ENCODE data around the gene LSM12. TPM values are rescaled to one million over a fixed set of nuclear protein-coding genes. Genes with fewer than 3 reads are reported as not detected.

The LSM12 gene
- total RNA-seq, 1 experiment from 2014 or later, result 50.0 TPM

GRCh38 chr17:43987131-43988021, 79.1 kb downstream of the LSM12 start:
- DNase-seq (ENCODE audit: low spot score), result no peak

- no peak for DNase-seq (ENCODE audit: low spot score)
Observed at GRCh38 chr17:43986225-43986981, 80.1 kb downstream of the LSM12 start.

- DNase-seq (ENCODE audit: low spot score), result no peak
Observed at GRCh38 chr17:43984521-43984920, 82.0 kb downstream of the LSM12 start.

Small RNAs within 50 kb of the gene (small RNA-seq; reads per million reads assigned to genes)
- 1.4 reads per million, percentile 50 among the genes with 10 or more reads in this experiment for gene RF00012

Other genes starting within 250 kb of the LSM12 start
- 12.0 and 13.9 TPM in 2 replicates for gene MPP3, start 233.5 kb downstream of the LSM12 start, total RNA-seq (2014; rRNA removed; shearing (Covaris generic))
- gene CD300LG, start 219.5 kb downstream of the LSM12 start, total RNA-seq (2014; rRNA removed; shearing (Covaris generic)), result not detected in 2 replicates
- 0.29 and 0.56 TPM in 2 replicates for gene MPP2, start 159.1 kb downstream of the LSM12 start, total RNA-seq (2014; rRNA removed; shearing (Covaris generic))
- not detected in 2 replicates for gene PPY, start 124.2 kb downstream of the LSM12 start, total RNA-seq (2014; rRNA removed; shearing (Covaris generic))
- gene PYY, start 112.7 kb downstream of the LSM12 start, total RNA-seq (2014; rRNA removed; shearing (Covaris generic)), result not detected in 2 replicates
- 2.7 and 4.2 TPM in 2 replicates for gene NAGS, start 62.0 kb downstream of the LSM12 start, total RNA-seq (2014; rRNA removed; shearing (Covaris generic))
- gene TMEM101, start 51.7 kb downstream of the LSM12 start, total RNA-seq (2014; rRNA removed; shearing (Covaris generic)), result 78.2 and 83.1 TPM in 2 replicates
- gene G6PC3, start 4.1 kb upstream of the LSM12 start, total RNA-seq (2014; rRNA removed; shearing (Covaris generic)), result 64.6 and 74.2 TPM in 2 replicates
- 54.8 and 56.3 TPM in 2 replicates for gene HDAC5, start 57.0 kb upstream of the LSM12 start, total RNA-seq (2014; rRNA removed; shearing (Covaris generic))
- gene HROB, start 75.3 kb upstream of the LSM12 start, total RNA-seq (2014; rRNA removed; shearing (Covaris generic)), result 5.8 and 7.8 TPM in 2 replicates
- 0.03 TPM in 1 of 2 replicates, not detected in the other for gene ASB16, start 104.0 kb upstream of the LSM12 start, total RNA-seq (2014; rRNA removed; shearing (Covaris generic))
- 41.9 and 45.4 TPM in 2 replicates for gene TMUB2, start 120.3 kb upstream of the LSM12 start, total RNA-seq (2014; rRNA removed; shearing (Covaris generic))
- gene ATXN7L3, start 133.2 kb upstream of the LSM12 start, total RNA-seq (2014; rRNA removed; shearing (Covaris generic)), result 70.5 and 82.7 TPM in 2 replicates
- 61.8 and 65.2 TPM in 2 replicates for gene UBTF, start 153.0 kb upstream of the LSM12 start, total RNA-seq (2014; rRNA removed; shearing (Covaris generic))
- gene SLC4A1, start 201.5 kb upstream of the LSM12 start, total RNA-seq (2014; rRNA removed; shearing (Covaris generic)), result not detected in 2 replicates
- 0.16 and 0.36 TPM in 2 replicates for gene RUNDC3A, start 241.9 kb upstream of the LSM12 start, total RNA-seq (2014; rRNA removed; shearing (Covaris generic))